HepG2 (cell line): Measurements from ENCODE around the gene PLEKHA8. TPM values are rescaled to one million over a fixed set of nuclear protein-coding genes. Genes with fewer than 3 reads are reported as not detected.

Experiments
- AHDC1 ChIP-seq: sonication (generic); formaldehyde crosslinking; IDR thresholded peaks from 2 replicates; pipeline ENCODE4 v1.5.1; 2020; ENCODE audit warnings: mild to moderate bottlenecking, missing genetic modification reagents, borderline replicate concordance
- ERF ChIP-seq: IDR thresholded peaks from 2 replicates; pipeline ENCODE4 v1.6.1; 2018; ENCODE audit warnings: missing biosample characterization, missing genetic modification reagents
- JUND ChIP-seq: sonication (generic); formaldehyde crosslinking; IDR thresholded peaks from 2 replicates; pipeline ENCODE4 v1.8.0; 2022; ENCODE audit warnings: mild to moderate bottlenecking, missing genetic modification reagents
- KAT8 ChIP-seq: IDR thresholded peaks from 2 replicates; pipeline ENCODE4 v1.6.1; 2016; ENCODE audit warnings: missing genetic modification reagents, missing compliant biosample characterization
- KLF11 ChIP-seq: IDR thresholded peaks from 2 replicates; pipeline ENCODE4 v1.6.1; 2016; ENCODE audit warnings: missing compliant biosample characterization
- POLR2AphosphoS5 ChIP-seq: IDR thresholded peaks from 2 replicates; pipeline ENCODE4 v1.6.1; 2012; ENCODE audit warnings: low read depth, low read length
- THAP11 ChIP-seq: IDR thresholded peaks from 2 replicates; pipeline ENCODE4 v1.6.1; 2016; ENCODE audit warnings: missing biosample characterization, missing genetic modification reagents
- ZFP36L1 ChIP-seq: sonication (generic); formaldehyde crosslinking; IDR thresholded peaks from 2 replicates; pipeline ENCODE4 v1.8.0; 2022; ENCODE audit warnings: mild to moderate bottlenecking, missing genetic modification reagents, moderate library complexity
- ZNF121 ChIP-seq: sonication (generic); formaldehyde crosslinking; IDR thresholded peaks from 2 replicates; pipeline ENCODE4 v1.5.0; 2020; ENCODE audit warnings: mild to moderate bottlenecking, missing genetic modification reagents
- ZNF549 ChIP-seq: sonication (generic); formaldehyde crosslinking; IDR thresholded peaks from 2 replicates; pipeline ENCODE4 v1.5.0; 2020; ENCODE audit warnings: missing genetic modification reagents
- ZNF564 ChIP-seq: sonication (generic); formaldehyde crosslinking; IDR thresholded peaks from 2 replicates; pipeline ENCODE4 v1.8.1; 2023; ENCODE audit warnings: mild to moderate bottlenecking, missing genetic modification reagents
- ZSCAN12 ChIP-seq: sonication (generic); formaldehyde crosslinking; IDR thresholded peaks from 2 replicates; pipeline ENCODE4 v1.9.0; 2021; ENCODE audit warnings: mild to moderate bottlenecking, missing genetic modification reagents
- polyA plus RNA-seq, 8 experiments: library from polyadenylated mRNA; depleted of rRNA in 3 of 8; stranded (reverse) in 7 of 8; unstranded in 1 of 8; fragments of >200 nt; fragmentation: Illumina TruSeq in 4 of 8; extraction: Trizol in 4 of 8; gene quantifications; 2 replicates each; pipeline versions ENCODE4 v1.2.1 to v1.2.3, GENCODE V29; 2011 to 2016; ENCODE audit warnings: low read depth in 4 of 8, missing spikeins in 1 of 8, mixed read lengths in 1 of 8; ENCODE audit not compliant: insufficient read depth in 1 of 8
- total RNA-seq, 5 experiments: library from RNA; depleted of rRNA; stranded (reverse); fragments of >200 nt; fragmentation: Illumina TruSeq; extraction: Trizol; gene quantifications; 2 replicates each; pipeline ENCODE4 v1.2.3, GENCODE V29; 2016; ENCODE audit warnings: low read depth in 1 of 5
- TF ChIP-seq, protein P1 (sequence below): sonication (generic); formaldehyde crosslinking; conservative IDR thresholded peaks from 2 replicates; pipeline ENCODE4 v1.5.0; 2020; ENCODE audit warnings: missing genetic modification reagents
- TF ChIP-seq, protein P2 (sequence below): sonication (generic); formaldehyde crosslinking; IDR thresholded peaks from 2 replicates; pipeline ENCODE4 v1.4.0; 2020; ENCODE audit warnings: missing genetic modification reagents
- TF ChIP-seq, protein P3 (sequence below): conservative IDR thresholded peaks from 2 replicates; pipeline ENCODE4 v1.6.1; 2018; ENCODE audit warnings: missing genetic modification reagents
- TF ChIP-seq, protein P4 (sequence below): sonication (generic); formaldehyde crosslinking; IDR thresholded peaks from 2 replicates; pipeline ENCODE4 v1.4.0; 2020; ENCODE audit warnings: missing genetic modification reagents

Gene PLEKHA8
- total and polyA plus RNA-seq, 2 of the 13 experiments (the other 11 are each of a cell fraction or from before 2014, with no cell fraction given): 12.5 to 26.4 TPM

DNA sequence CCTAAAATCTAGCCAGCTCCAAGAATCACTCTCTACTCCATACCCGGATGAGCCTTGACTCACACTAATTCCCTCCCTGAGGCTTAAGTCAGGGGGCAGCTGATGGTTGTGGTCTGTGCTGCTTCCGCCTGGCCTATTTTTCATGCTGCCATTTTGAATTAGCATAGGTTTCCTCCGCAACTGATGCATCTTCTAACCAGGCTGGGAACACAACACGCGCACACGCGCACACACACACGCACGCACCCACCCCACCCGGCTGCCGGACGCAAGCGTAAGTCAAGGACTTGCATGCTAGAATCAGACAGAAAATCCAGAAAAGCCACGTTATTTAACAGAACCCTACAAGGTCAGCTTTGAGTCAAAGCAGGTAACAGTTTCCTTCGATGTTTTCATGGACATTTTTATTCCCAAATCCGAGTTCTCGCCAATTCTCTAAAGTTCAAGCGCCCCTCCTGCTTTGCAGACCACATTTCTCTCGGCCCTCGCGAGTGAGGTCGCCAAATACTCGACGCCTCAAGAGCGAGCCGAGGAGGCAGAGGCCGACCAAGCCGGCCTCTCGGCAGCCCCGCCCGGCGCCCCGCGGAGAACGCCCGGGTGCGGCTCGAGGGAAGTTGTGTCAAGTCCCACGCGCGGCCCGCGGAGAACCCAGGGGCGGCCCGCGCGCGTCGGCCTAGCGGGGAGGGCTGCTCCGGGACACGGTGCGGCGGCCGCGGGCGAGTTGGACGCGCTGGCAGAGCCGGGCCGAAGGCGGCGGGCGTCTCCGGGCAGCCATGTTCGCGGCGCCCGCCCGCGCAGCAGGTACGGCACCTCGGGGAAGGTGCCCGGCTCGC is 39.6 kb upstream of the PLEKHA8 start (continued):
- TF ChIP-seq AHDC1 (0 out of 2 replicates have a peak, but pooled peaks have one; percentile 51), ERF (CRISPR knock-in tag) (0 out of 2 replicates have a peak, but pooled peaks have one; percentile 33), ZNF564 (no peak), KLF11 (CRISPR knock-in tag) (no peak), ZSCAN12 (0 out of 2 replicates have a peak, but pooled peaks have one; percentile 23), KAT8 (peak; percentile 12; the same call in 1 of the 2 replicates), POLR2AphosphoS5 (peak; percentile 60), ZNF549 (no peak), THAP11 (CRISPR knock-in tag) (no peak), ZFP36L1 (CRISPR knock-in tag) (peak; percentile 48; the same call in 1 of the 2 replicates), JUND (CRISPR knock-in tag) (no peak), ZNF121 (CRISPR knock-in tag) (no peak)
- TF ChIP-seq, protein P1, sequence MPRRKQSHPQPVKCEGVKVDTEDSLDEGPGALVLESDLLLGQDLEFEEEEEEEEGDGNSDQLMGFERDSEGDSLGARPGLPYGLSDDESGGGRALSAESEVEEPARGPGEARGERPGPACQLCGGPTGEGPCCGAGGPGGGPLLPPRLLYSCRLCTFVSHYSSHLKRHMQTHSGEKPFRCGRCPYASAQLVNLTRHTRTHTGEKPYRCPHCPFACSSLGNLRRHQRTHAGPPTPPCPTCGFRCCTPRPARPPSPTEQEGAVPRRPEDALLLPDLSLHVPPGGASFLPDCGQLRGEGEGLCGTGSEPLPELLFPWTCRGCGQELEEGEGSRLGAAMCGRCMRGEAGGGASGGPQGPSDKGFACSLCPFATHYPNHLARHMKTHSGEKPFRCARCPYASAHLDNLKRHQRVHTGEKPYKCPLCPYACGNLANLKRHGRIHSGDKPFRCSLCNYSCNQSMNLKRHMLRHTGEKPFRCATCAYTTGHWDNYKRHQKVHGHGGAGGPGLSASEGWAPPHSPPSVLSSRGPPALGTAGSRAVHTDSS (CRISPR knock-in tag): no peak
- TF ChIP-seq, protein P2, sequence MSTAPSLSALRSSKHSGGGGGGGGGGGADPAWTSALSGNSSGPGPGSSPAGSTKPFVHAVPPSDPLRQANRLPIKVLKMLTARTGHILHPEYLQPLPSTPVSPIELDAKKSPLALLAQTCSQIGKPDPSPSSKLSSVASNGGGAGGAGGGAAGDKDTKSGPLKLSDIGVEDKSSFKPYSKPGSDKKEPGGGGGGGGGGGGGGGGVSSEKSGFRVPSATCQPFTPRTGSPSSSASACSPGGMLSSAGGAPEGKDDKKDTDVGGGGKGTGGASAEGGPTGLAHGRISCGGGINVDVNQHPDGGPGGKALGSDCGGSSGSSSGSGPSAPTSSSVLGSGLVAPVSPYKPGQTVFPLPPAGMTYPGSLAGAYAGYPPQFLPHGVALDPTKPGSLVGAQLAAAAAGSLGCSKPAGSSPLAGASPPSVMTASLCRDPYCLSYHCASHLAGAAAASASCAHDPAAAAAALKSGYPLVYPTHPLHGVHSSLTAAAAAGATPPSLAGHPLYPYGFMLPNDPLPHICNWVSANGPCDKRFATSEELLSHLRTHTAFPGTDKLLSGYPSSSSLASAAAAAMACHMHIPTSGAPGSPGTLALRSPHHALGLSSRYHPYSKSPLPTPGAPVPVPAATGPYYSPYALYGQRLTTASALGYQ (CRISPR knock-in tag): no peak
- TF ChIP-seq, protein P3, sequence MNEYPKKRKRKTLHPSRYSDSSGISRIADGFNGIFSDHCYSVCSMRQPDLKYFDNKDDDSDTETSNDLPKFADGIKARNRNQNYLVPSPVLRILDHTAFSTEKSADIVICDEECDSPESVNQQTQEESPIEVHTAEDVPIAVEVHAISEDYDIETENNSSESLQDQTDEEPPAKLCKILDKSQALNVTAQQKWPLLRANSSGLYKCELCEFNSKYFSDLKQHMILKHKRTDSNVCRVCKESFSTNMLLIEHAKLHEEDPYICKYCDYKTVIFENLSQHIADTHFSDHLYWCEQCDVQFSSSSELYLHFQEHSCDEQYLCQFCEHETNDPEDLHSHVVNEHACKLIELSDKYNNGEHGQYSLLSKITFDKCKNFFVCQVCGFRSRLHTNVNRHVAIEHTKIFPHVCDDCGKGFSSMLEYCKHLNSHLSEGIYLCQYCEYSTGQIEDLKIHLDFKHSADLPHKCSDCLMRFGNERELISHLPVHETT (CRISPR knock-in tag): no peak; the same call in 1 of the 2 replicates
- TF ChIP-seq, protein P4, sequence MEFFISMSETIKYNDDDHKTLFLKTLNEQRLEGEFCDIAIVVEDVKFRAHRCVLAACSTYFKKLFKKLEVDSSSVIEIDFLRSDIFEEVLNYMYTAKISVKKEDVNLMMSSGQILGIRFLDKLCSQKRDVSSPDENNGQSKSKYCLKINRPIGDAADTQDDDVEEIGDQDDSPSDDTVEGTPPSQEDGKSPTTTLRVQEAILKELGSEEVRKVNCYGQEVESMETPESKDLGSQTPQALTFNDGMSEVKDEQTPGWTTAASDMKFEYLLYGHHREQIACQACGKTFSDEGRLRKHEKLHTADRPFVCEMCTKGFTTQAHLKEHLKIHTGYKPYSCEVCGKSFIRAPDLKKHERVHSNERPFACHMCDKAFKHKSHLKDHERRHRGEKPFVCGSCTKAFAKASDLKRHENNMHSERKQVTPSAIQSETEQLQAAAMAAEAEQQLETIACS (CRISPR knock-in tag): no peak
